IPS DF 6.9 (cell line): ENCODE data around the gene ACTL6B.
"Not testable (repeated sequence)": the region's sequence is repeated elsewhere in the genome, so short reads cannot be mapped to it uniquely, and the experiment has no call there.

Source experiments
- DNase-seq: peaks from one replicate; pipeline ENCODE4 v3.0.0-alpha.2; 2013; ENCODE audit warnings: low read depth, low spot score
- H3K27ac ChIP-seq: one replicate; pipeline ENCODE4 v1.5.1; 2013; ENCODE audit warnings: low read length, control low read depth
- H3K27me3 ChIP-seq: 2 replicates; pipeline ENCODE4 v1.6.1; 2013; ENCODE audit warnings: mild to moderate bottlenecking, low read length; ENCODE audit not compliant: control insufficient read depth, insufficient read depth
- H3K36me3 ChIP-seq: 2 replicates; pipeline ENCODE4 v1.6.1; 2013; ENCODE audit warnings: low read length; ENCODE audit not compliant: control insufficient read depth, insufficient read depth
- H3K4me1 ChIP-seq: 2 replicates; pipeline ENCODE4 v1.6.1; 2013; ENCODE audit warnings: low read length; ENCODE audit not compliant: control insufficient read depth, insufficient read depth
- H3K4me3 ChIP-seq: 2 replicates; pipeline ENCODE4 v1.5.1; 2013; ENCODE audit warnings: mild to moderate bottlenecking, low read length
- H3K9me3 ChIP-seq: 2 replicates; pipeline ENCODE4 v1.6.1; 2013; ENCODE audit warnings: low read length, inconsistent platforms; ENCODE audit not compliant: control insufficient read depth, insufficient read depth
- WGBS: extraction: QIAGEN DNeasy Blood & Tissue Kit; methylation state at CpG from one replicate; pipeline ENCODE4 v1.1.7; 2013; ENCODE audit warnings: mixed read lengths, missing lambda C conversion rate; ENCODE audit not compliant: insufficient read length, insufficient coverage; 5-methylcytosine and 5-hydroxymethylcytosine counted together

Gene ACTL6B

DNA sequence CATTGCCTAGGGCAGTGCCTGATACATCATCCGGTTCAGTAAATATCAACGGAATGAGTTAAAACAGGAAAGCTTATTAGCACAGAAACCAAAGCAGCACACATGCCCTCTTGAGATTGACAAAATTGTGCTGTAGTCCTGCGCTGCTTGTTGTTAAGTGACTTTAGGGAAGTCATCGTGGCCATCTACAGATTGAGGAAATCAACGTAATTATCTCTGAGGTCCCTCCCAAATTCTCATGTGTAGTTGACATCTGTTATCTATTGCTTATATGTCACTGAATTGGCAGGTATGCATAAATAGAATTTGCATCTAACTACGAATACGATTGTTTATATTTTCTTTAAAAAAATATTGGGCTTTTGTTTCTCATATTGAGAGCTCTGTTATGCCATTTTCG, 13.8 kb upstream of the ACTL6B start:
- H3K4me1 ChIP-seq = no peaks in the 10 kb centered on the region
- no CpG with 5 or more reads among the region's 8 CpGs for WGBS
- no peak overlapping the region for H3K27ac ChIP-seq
- no peaks in the 10 kb centered on the region for H3K36me3 ChIP-seq
- DNase-seq = no peak
- H3K9me3 ChIP-seq = no peaks in the 10 kb centered on the region
- no peak overlapping the region for H3K4me3 ChIP-seq
- 0 out of 2 replicates have a peak, but pooled peaks cover 1% of the 10 kb centered on the region for H3K27me3 ChIP-seq

- H3K4me3 ChIP-seq, DNase-seq, H3K9me3 ChIP-seq, H3K27me3 ChIP-seq, H3K36me3 ChIP-seq, H3K4me1 ChIP-seq, H3K27ac ChIP-seq: not testable (repeated sequence)
- WGBS = no CpG with 5 or more reads among the region's 12 CpGs
Observed at GRCh38 chr7:100669106-100669505, 12.9 kb upstream of the ACTL6B start.

GRCh38 chr7:100668069-100668449, 11.8 kb upstream of the ACTL6B start:
- no peaks in the 10 kb centered on the region for H3K4me1 ChIP-seq
- H3K36me3 ChIP-seq = no peaks in the 10 kb centered on the region
- no peak for DNase-seq
- no peaks in the 10 kb centered on the region for H3K9me3 ChIP-seq
- no peak overlapping the region for H3K4me3 ChIP-seq
- 0 out of 2 replicates have a peak, but pooled peaks cover 1% of the 10 kb centered on the region for H3K27me3 ChIP-seq
- H3K27ac ChIP-seq = no peak overlapping the region
- WGBS = no CpG with 5 or more reads among the region's 2 CpGs

DNA sequence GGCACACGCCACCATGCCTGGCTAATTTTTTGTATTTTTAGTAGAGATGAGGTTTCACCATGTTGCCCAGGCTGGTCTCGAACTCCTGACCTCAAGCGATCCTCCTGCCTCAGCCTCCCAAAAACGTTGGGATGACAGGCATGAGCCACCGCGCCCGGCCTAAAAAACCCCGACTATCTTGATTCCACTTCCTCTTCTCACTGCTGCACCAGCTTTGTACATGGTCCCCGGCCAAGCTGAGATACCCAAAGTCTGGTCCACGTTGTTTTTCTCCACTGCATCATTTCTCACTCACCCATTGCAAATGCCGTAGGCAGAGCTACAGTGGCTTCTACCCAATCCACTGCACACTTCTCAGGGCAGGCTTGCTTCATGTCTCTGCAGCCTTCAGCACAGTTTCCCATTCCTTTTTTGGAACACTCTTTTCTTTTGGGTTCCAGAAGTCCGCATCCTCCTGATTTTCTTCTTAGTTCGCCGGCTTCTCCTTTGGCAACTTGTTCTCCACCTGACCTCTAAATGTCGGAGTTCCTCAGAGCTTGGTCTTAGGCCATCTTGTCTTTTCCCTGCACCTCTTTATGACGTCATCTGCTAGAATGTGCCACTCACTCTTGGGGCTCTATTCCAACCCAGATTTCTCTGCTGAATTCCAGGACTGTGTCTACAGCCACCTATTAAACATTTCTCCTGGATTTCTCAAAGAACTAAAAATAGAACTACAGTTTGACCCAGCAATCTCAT, 11.3 kb upstream of the ACTL6B start:
- no peak overlapping the region for H3K4me3 ChIP-seq
- WGBS = no CpG with 5 or more reads among the region's 16 CpGs
- H3K36me3 ChIP-seq = no peaks in the 10 kb centered on the region
- H3K27ac ChIP-seq = no peak overlapping the region
- H3K9me3 ChIP-seq = no peaks in the 10 kb centered on the region
- H3K4me1 ChIP-seq = no peaks in the 10 kb centered on the region
- no peak for DNase-seq
- H3K27me3 ChIP-seq = 0 out of 2 replicates have a peak, but pooled peaks cover under 1% of the 10 kb centered on the region

GRCh38 chr7:100665168-100665726, 9.0 kb upstream of the ACTL6B start:
- no peak for DNase-seq
- no peaks in the 10 kb centered on the region for H3K27me3 ChIP-seq
- no peaks in the 10 kb centered on the region for H3K4me1 ChIP-seq
- no peak overlapping the region for H3K4me3 ChIP-seq
- WGBS = no CpG with 5 or more reads among the region's 5 CpGs
- no peaks in the 10 kb centered on the region for H3K36me3 ChIP-seq
- no peak overlapping the region for H3K27ac ChIP-seq
- H3K9me3 ChIP-seq = no peaks in the 10 kb centered on the region

- H3K9me3 ChIP-seq, H3K36me3 ChIP-seq, H3K4me1 ChIP-seq, DNase-seq, H3K27me3 ChIP-seq, H3K4me3 ChIP-seq, H3K27ac ChIP-seq: not testable (repeated sequence)
- no CpG with 5 or more reads among the region's 12 CpGs for WGBS
Observed at GRCh38 chr7:100662194-100662776, 6.0 kb upstream of the ACTL6B start.

DNA sequence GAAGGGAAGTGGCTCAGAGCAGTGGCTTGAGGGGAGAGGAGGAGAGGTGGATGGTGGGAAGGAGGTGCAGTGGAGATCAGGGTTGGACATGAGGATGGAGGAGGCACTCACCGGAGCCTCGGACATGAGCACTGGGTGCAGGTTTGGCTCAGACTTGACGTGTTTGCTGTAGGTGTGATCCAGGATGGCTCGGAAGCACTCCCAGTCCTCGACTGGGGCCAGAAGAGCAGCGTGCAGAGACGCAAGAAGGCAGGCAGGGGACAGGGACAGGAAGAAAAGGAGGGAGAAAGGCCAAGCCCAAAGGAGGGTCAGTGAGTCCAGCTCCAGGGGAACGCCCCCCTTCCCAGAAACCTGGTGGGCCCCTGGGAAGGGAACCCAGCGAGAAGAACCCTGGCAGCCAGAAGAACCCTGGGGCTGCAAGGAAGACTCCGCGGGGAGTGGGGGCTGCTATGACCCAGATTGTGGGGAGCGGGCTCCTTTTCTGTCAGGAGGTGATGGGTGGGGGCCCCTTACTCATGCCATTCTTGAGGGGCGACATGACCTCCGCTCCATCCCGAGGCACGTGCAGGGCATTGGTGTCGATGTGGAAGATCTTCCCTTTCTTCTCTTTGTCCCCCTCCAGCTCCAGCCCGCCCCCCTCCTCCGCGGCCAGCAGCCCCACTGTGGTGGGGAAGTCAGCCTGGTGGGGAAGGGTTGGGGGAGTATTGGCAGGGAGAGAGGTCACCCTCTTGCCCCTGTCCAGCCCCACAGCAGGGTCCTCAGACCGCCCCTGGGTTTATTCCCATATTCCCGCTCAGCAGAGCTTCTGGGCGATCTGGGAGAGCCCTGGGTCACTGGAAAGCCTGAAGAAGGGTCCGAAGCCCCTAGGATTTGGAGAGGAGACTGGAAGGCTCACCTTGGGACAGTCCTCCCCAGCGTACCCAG, 1.1 kb downstream of the ACTL6B start:
- Histone ChIP-seq H3K4me3 (no peak overlapping the region; the same call in 1 of the 2 replicates), H3K27me3 (peaks cover 13% of the 10 kb centered on the region; the same call in 1 of the 2 replicates), H3K4me1 (no peaks in the 10 kb centered on the region; the same call in 1 of the 2 replicates), H3K36me3 (no peaks in the 10 kb centered on the region), H3K27ac (no peak overlapping the region), H3K9me3 (no peaks in the 10 kb centered on the region)
- DNase-seq = no peak
- no CpG with 5 or more reads among the region's 25 CpGs for WGBS

DNA sequence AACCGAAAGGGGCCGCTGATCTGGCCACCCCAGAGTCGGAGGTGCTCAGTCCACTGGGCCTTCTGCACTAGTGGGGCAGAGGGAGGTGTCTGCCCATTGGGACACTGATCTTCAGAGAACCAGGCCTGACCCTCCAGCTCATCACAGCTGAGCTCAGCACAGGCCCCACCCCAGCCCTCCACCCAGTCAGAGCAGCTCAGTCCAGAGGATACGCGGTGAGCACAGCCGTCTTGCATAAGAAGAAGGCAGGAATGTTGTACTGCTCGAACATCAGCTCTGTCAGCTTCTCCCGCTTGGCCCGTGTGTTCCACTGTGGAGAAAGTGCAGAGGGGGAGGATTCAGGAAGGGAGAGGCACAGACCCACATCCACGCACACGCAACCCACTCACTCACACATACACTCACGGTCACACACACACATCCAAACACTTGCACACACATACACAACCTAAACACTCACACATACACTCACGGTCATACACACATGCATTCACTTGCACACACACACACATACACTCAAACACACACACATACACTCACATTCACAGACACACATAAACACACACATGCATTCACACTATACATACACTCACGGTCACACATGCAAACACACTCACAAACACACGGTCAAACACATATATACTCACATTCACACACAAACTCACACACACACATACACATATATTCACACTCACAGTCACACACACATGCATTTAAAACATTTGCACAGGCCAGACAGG, 6.3 kb downstream of the ACTL6B start:
- Histone ChIP-seq H3K27ac (no peak overlapping the region), H3K4me1 (0 out of 2 replicates have a peak, but pooled peaks cover 3% of the 10 kb centered on the region), H3K27me3 (peaks cover 4% of the 10 kb centered on the region; the same call in 1 of the 2 replicates), H3K4me3 (no peak overlapping the region), H3K36me3 (no peaks in the 10 kb centered on the region), H3K9me3 (no peaks in the 10 kb centered on the region)
- no peak for DNase-seq
- 100% methylated on average over 4 of the region's 15 CpGs for WGBS

GRCh38 chr7:100642534-100642907, 13.7 kb downstream of the ACTL6B start:
- Histone ChIP-seq H3K4me3 (no peak overlapping the region), H3K36me3 (no peaks in the 10 kb centered on the region), H3K4me1 (peaks cover 7% of the 10 kb centered on the region), H3K27ac (no peak overlapping the region), H3K27me3 (no peaks in the 10 kb centered on the region), H3K9me3 (no peaks in the 10 kb centered on the region)
- no peak for DNase-seq
- no CpG with 5 or more reads among the region's 11 CpGs for WGBS
